Osteoblast (primary cell): Measurements from ENCODE around the gene UBE2F. TPM values are rescaled to one million over a fixed set of nuclear protein-coding genes. Genes with fewer than 3 reads are reported as not detected.

Experiments
- DNase-seq: peaks from one replicate; pipeline ENCODE4 v3.0.0; 2011; ENCODE audit warnings: low spot score, mixed read lengths; ENCODE audit not compliant: insufficient read length; ENCODE audit errors: missing footprints
- H2AFZ ChIP-seq: 2 replicates; pipeline ENCODE4 v1.6.0; 2011; ENCODE audit warnings: mild to moderate bottlenecking, low read length
- H3K27ac ChIP-seq: 2 replicates; pipeline ENCODE4 v1.5.1; 2011; ENCODE audit warnings: mild to moderate bottlenecking, low read depth, low read length, moderate library complexity
- H3K27me3 ChIP-seq: 2 replicates; pipeline ENCODE4 v1.6.0; 2012; ENCODE audit warnings: mild to moderate bottlenecking, control low read depth, inconsistent platforms, low read length, moderate library complexity; ENCODE audit not compliant: insufficient read depth
- H3K36me3 ChIP-seq: 2 replicates; pipeline ENCODE4 v1.5.1; 2011; ENCODE audit warnings: mild to moderate bottlenecking, low read length, control low read depth, moderate library complexity; ENCODE audit not compliant: insufficient read depth
- H3K4me1 ChIP-seq: 2 replicates; pipeline ENCODE4 v1.5.1; 2011; ENCODE audit warnings: mild to moderate bottlenecking, low read length, control low read depth, moderate library complexity; ENCODE audit not compliant: insufficient read depth
- H3K4me2 ChIP-seq: 2 replicates; pipeline ENCODE4 v1.6.0; 2011; ENCODE audit warnings: mild to moderate bottlenecking, low read length; ENCODE audit not compliant: insufficient read depth
- H3K4me3 ChIP-seq: fragments of 200-600 bp; sonication (generic); 3 replicates; pipeline ENCODE4 v1.5.1; 2012; ENCODE audit warnings: mild to moderate bottlenecking, low read length, inconsistent platforms; ENCODE audit not compliant: insufficient read depth
- H3K79me2 ChIP-seq: 2 replicates; pipeline ENCODE4 v1.6.0; 2012; ENCODE audit warnings: mild to moderate bottlenecking, low read length, control low read depth, inconsistent platforms; ENCODE audit not compliant: insufficient read depth
- H3K9me3 ChIP-seq: 2 replicates; pipeline ENCODE4 v1.5.1; 2011; ENCODE audit warnings: low read depth, low read length, control low read depth
- H4K20me1 ChIP-seq: 2 replicates; pipeline ENCODE4 v1.6.0; 2012; ENCODE audit warnings: mild to moderate bottlenecking, low read length, control low read depth; ENCODE audit not compliant: insufficient read depth
- CTCF ChIP-seq: IDR thresholded peaks from 2 replicates; pipeline ENCODE4 v1.5.1; 2011; ENCODE audit warnings: mild to moderate bottlenecking, low read depth, low read length, moderate library complexity; ENCODE audit errors: extremely low read depth
- total RNA-seq: library from RNA; depleted of rRNA; stranded (reverse); fragments of >200 nt; gene quantifications from 2 replicates; pipeline ENCODE4 v1.2.3, GENCODE V29; 2012

The UBE2F gene
- total RNA-seq, 1 donor = 39.8 TPM

- peaks cover 29% of the 10 kb centered on the region for H3K36me3 ChIP-seq
- H3K79me2 ChIP-seq = no peaks in the 10 kb centered on the region
- H3K4me3 ChIP-seq = no peak overlapping the region
- H3K27ac ChIP-seq = no peak overlapping the region
- no peak overlapping the region for H2AFZ ChIP-seq
- peaks cover 4% of the 10 kb centered on the region for H3K4me1 ChIP-seq
- H3K9me3 ChIP-seq = no peaks in the 10 kb centered on the region
- no peaks in the 10 kb centered on the region for H4K20me1 ChIP-seq
- H3K4me2 ChIP-seq = no peak overlapping the region
- no peak for TF ChIP-seq CTCF
- DNase-seq = no peak
- no peaks in the 10 kb centered on the region for H3K27me3 ChIP-seq
These were observed 77.0 kb downstream of the UBE2F start for GRCh38 chr2:238043851-238044250.

GRCh38 chr2:238045575-238045974 is 78.8 kb downstream of the UBE2F start:
- no peak overlapping the region for H3K4me3 ChIP-seq
- H3K36me3 ChIP-seq = peaks cover 21% of the 10 kb centered on the region
- no peaks in the 10 kb centered on the region for H3K9me3 ChIP-seq
- no peak overlapping the region for H3K4me2 ChIP-seq
- H3K79me2 ChIP-seq = no peaks in the 10 kb centered on the region
- H3K27ac ChIP-seq = no peak overlapping the region
- H3K27me3 ChIP-seq = no peaks in the 10 kb centered on the region
- no peaks in the 10 kb centered on the region for H4K20me1 ChIP-seq
- no peak for TF ChIP-seq CTCF
- no peak for DNase-seq
- no peak overlapping the region for H2AFZ ChIP-seq
- H3K4me1 ChIP-seq = peaks cover 4% of the 10 kb centered on the region

GRCh38 chr2:238046725-238047270 is 80.0 kb downstream of the UBE2F start:
- Histone ChIP-seq H3K4me3 (no peak overlapping the region), H3K36me3 (peaks cover 16% of the 10 kb centered on the region), H4K20me1 (no peaks in the 10 kb centered on the region), H3K9me3 (no peaks in the 10 kb centered on the region), H3K4me2 (no peak overlapping the region), H3K27me3 (no peaks in the 10 kb centered on the region), H2AFZ (no peak overlapping the region), H3K27ac (no peak overlapping the region), H3K4me1 (peaks cover 4% of the 10 kb centered on the region), H3K79me2 (no peaks in the 10 kb centered on the region)
- no peak for TF ChIP-seq CTCF
- no peak for DNase-seq

DNA sequence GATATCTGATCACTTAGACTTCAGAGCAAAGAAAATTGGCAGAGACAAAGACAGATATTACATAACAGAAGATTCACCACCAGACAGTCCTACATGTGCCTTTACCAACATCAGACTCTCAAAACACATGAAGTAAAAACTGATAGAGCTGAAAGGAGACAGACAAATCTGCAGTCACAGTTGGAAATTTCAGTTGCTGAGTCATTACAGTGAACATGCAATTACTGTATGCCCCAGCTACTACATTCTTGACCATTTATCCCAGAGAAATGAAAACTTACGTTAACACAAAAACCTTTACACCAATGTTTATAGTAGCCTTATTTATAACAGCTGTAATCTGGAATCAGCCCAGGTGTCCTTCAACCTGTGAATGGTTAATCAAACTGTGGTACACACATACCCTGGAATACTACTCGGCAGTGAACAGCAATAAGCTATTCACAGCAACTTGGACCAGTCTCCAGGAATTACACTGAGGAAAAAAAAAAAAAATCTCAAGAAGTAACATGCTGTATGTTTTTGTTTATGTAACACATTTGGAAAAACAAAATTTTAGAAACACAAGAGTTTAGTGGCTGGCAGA is 86.5 kb downstream of the UBE2F start:
- Histone ChIP-seq H4K20me1 (no peaks in the 10 kb centered on the region), H3K36me3 (no peaks in the 10 kb centered on the region)
- no peak for DNase-seq

More for the DNA sequence above, 86.5 kb downstream of the UBE2F start:
- H3K79me2 ChIP-seq = no peaks in the 10 kb centered on the region
- no peak overlapping the region for H3K4me2 ChIP-seq
- no peak overlapping the region for H3K4me3 ChIP-seq
- H2AFZ ChIP-seq = no peak overlapping the region
- no peaks in the 10 kb centered on the region for H3K4me1 ChIP-seq
- no peak overlapping the region for H3K27ac ChIP-seq
- TF ChIP-seq CTCF = no peak
- no peaks in the 10 kb centered on the region for H3K27me3 ChIP-seq
- H3K9me3 ChIP-seq = no peaks in the 10 kb centered on the region
